ENCODE results near the gene BMP10. TPM values are rescaled to one million over a fixed set of nuclear protein-coding genes. Genes with fewer than 3 reads are reported as not detected.

The BMP10 gene
- total and polyA plus RNA-seq, 2 of the 13 experiments (the other 11 are each of a cell fraction or from before 2014, with no cell fraction given): not detected

DNA sequence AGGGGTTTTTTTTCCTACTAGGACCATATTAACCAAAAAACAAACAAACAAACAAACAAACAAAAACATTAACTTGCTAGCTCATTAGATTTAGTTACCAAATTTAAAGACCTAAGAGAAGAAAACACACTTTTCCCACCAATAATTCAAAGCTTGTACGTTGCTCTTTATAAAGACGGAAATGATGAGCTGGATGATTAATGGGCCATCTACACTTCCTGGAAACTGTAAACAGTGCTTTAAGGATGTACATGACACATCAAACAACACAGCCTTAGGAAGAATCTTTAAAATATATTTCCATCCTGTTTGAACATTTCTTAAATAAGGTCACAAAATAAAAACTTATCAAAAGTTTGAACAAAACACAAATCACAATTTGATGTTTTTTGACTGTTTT is 982 bp downstream of the BMP10 start (continued):
- TF ChIP-seq, protein P1, sequence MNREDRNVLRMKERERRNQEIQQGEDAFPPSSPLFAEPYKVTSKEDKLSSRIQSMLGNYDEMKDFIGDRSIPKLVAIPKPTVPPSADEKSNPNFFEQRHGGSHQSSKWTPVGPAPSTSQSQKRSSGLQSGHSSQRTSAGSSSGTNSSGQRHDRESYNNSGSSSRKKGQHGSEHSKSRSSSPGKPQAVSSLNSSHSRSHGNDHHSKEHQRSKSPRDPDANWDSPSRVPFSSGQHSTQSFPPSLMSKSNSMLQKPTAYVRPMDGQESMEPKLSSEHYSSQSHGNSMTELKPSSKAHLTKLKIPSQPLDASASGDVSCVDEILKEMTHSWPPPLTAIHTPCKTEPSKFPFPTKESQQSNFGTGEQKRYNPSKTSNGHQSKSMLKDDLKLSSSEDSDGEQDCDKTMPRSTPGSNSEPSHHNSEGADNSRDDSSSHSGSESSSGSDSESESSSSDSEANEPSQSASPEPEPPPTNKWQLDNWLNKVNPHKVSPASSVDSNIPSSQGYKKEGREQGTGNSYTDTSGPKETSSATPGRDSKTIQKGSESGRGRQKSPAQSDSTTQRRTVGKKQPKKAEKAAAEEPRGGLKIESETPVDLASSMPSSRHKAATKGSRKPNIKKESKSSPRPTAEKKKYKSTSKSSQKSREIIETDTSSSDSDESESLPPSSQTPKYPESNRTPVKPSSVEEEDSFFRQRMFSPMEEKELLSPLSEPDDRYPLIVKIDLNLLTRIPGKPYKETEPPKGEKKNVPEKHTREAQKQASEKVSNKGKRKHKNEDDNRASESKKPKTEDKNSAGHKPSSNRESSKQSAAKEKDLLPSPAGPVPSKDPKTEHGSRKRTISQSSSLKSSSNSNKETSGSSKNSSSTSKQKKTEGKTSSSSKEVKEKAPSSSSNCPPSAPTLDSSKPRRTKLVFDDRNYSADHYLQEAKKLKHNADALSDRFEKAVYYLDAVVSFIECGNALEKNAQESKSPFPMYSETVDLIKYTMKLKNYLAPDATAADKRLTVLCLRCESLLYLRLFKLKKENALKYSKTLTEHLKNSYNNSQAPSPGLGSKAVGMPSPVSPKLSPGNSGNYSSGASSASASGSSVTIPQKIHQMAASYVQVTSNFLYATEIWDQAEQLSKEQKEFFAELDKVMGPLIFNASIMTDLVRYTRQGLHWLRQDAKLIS (CRISPR knock-in tag; IDR thresholded peaks at IDR 0.05): no peak
- TF ChIP-seq, protein P2, sequence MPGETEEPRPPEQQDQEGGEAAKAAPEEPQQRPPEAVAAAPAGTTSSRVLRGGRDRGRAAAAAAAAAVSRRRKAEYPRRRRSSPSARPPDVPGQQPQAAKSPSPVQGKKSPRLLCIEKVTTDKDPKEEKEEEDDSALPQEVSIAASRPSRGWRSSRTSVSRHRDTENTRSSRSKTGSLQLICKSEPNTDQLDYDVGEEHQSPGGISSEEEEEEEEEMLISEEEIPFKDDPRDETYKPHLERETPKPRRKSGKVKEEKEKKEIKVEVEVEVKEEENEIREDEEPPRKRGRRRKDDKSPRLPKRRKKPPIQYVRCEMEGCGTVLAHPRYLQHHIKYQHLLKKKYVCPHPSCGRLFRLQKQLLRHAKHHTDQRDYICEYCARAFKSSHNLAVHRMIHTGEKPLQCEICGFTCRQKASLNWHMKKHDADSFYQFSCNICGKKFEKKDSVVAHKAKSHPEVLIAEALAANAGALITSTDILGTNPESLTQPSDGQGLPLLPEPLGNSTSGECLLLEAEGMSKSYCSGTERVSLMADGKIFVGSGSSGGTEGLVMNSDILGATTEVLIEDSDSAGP (CRISPR knock-in tag; IDR thresholded peaks at IDR 0.05; ENCODE audit: borderline replicate concordance): no peak
- TF ChIP-seq ATM (IDR thresholded peaks at IDR 0.05; ENCODE audit: borderline replicate concordance) (no peak), ZNF83 (CRISPR knock-in tag; IDR thresholded peaks at IDR 0.05; ENCODE audit: borderline replicate concordance) (no peak), SAFB2 (CRISPR knock-in tag; IDR thresholded peaks at IDR 0.05; ENCODE audit: borderline replicate concordance, low read depth) (no peak), MED8 (CRISPR knock-in tag; IDR thresholded peaks at IDR 0.05; ENCODE audit: insufficient replicate concordance) (no peak)
- TF ChIP-seq, protein P3, sequence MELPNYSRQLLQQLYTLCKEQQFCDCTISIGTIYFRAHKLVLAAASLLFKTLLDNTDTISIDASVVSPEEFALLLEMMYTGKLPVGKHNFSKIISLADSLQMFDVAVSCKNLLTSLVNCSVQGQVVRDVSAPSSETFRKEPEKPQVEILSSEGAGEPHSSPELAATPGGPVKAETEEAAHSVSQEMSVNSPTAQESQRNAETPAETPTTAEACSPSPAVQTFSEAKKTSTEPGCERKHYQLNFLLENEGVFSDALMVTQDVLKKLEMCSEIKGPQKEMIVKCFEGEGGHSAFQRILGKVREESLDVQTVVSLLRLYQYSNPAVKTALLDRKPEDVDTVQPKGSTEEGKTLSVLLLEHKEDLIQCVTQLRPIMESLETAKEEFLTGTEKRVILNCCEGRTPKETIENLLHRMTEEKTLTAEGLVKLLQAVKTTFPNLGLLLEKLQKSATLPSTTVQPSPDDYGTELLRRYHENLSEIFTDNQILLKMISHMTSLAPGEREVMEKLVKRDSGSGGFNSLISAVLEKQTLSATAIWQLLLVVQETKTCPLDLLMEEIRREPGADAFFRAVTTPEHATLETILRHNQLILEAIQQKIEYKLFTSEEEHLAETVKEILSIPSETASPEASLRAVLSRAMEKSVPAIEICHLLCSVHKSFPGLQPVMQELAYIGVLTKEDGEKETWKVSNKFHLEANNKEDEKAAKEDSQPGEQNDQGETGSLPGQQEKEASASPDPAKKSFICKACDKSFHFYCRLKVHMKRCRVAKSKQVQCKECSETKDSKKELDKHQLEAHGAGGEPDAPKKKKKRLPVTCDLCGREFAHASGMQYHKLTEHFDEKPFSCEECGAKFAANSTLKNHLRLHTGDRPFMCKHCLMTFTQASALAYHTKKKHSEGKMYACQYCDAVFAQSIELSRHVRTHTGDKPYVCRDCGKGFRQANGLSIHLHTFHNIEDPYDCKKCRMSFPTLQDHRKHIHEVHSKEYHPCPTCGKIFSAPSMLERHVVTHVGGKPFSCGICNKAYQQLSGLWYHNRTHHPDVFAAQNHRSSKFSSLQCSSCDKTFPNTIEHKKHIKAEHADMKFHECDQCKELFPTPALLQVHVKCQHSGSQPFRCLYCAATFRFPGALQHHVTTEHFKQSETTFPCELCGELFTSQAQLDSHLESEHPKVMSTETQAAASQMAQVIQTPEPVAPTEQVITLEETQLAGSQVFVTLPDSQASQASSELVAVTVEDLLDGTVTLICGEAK (IDR thresholded peaks at IDR 0.05): no peak
- TF ChIP-seq, protein P3 (CRISPR knock-in tag; IDR thresholded peaks at IDR 0.05): no peak

Measured in HepG2 (cell line).